Measurements from ENCODE around the gene SSTR4. TPM values are rescaled to one million over a fixed set of nuclear protein-coding genes. Genes with fewer than 3 reads are reported as not detected.

SSTR4 gene
- total RNA-seq, 2 donors from 2014 or later, result not detected

DNA sequence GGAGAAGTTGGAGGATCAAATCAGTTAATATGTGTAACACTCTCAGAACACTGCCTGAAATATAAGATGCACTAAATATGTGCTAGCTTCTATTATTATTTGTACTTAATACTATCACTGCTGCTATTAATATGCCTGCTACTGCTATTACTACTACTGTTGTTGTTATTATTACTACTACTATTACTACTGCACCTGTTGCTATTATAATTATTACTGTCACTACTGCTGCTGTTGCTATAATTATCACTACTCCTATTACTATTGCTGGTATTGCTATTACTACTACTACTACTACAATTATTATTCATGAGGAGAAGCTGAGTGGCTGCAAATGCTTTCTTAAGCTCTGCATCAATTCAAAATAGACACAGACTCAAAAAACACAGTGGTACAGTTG lies 16.7 kb upstream of the SSTR4 start:
- ATAC-seq (no peak), DNase-seq (no peak)
- Histone ChIP-seq H3K9me3 (no peaks in the 10 kb centered on the region), H3K4me3 (no peak overlapping the region), H3K36me3 (replicated peaks in 1 of 2; ENCODE audit: insufficient read depth in 1 of 2, low read depth in 2 of 2) (no peaks in the 10 kb centered on the region), H3K4me1 (no peaks in the 10 kb centered on the region), H3K27me3 (no peaks in the 10 kb centered on the region), H3K27ac (no peak overlapping the region)
- intact Hi-C loops (cut with DNase I), result no loop called here
- TF ChIP-seq POLR2A (IDR thresholded peaks at IDR 0.05), result no peak
- TF ChIP-seq, protein P1, sequence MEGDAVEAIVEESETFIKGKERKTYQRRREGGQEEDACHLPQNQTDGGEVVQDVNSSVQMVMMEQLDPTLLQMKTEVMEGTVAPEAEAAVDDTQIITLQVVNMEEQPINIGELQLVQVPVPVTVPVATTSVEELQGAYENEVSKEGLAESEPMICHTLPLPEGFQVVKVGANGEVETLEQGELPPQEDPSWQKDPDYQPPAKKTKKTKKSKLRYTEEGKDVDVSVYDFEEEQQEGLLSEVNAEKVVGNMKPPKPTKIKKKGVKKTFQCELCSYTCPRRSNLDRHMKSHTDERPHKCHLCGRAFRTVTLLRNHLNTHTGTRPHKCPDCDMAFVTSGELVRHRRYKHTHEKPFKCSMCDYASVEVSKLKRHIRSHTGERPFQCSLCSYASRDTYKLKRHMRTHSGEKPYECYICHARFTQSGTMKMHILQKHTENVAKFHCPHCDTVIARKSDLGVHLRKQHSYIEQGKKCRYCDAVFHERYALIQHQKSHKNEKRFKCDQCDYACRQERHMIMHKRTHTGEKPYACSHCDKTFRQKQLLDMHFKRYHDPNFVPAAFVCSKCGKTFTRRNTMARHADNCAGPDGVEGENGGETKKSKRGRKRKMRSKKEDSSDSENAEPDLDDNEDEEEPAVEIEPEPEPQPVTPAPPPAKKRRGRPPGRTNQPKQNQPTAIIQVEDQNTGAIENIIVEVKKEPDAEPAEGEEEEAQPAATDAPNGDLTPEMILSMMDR (IDR thresholded peaks at IDR 0.05), result no peak

- H3K27me3 ChIP-seq, result no peaks in the 10 kb centered on the region
- no peaks in the 10 kb centered on the region for H3K36me3 ChIP-seq (replicated peaks in 1 of 2; ENCODE audit: insufficient read depth in 1 of 2, low read depth in 2 of 2)
- no peaks in the 10 kb centered on the region for H3K4me1 ChIP-seq
- no peak overlapping the region for H3K4me3 ChIP-seq
- no peak for DNase-seq
- ATAC-seq, result no peak
- H3K27ac ChIP-seq, result no peak overlapping the region
- intact Hi-C loops (cut with DNase I), result no loop called here
- no peaks in the 10 kb centered on the region for H3K9me3 ChIP-seq
- WGBS, 2 donors, result 59 to 75% methylated on average over 9 to 11 of the region's 11 CpGs
- TF ChIP-seq, protein P1 (IDR thresholded peaks at IDR 0.05), result no peak
- no peak for TF ChIP-seq POLR2A (IDR thresholded peaks at IDR 0.05)
These were observed 16.2 kb upstream of the SSTR4 start for GRCh38 chr20:23018941-23019340.

- no peak for DNase-seq
- intact Hi-C loops (cut with DNase I), result no loop called here
- 52% methylated on average over 6 to 7 of the region's 7 CpGs for WGBS, 2 donors
These were observed 15.7 kb upstream of the SSTR4 start for GRCh38 chr20:23019403-23019802.

GRCh38 chr20:23020230-23021018 lies 14.7 kb upstream of the SSTR4 start:
- ATAC-seq (no peak), DNase-seq (no peak)
- no peaks in the 10 kb centered on the region for H3K27me3 ChIP-seq
- TF ChIP-seq POLR2A (IDR thresholded peaks at IDR 0.05), result no peak
- TF ChIP-seq, protein P1 (IDR thresholded peaks at IDR 0.05), result no peak
- intact Hi-C loops (cut with DNase I), result no loop called here
- 65 to 75% methylated on average over 12 of the region's 12 CpGs for WGBS, 2 donors
- H3K4me3 ChIP-seq, result no peak overlapping the region
- H3K36me3 ChIP-seq (replicated peaks in 1 of 2; ENCODE audit: insufficient read depth in 1 of 2, low read depth in 2 of 2), result no peaks in the 10 kb centered on the region
- H3K4me1 ChIP-seq, result no peaks in the 10 kb centered on the region
- H3K27ac ChIP-seq, result no peak overlapping the region
- H3K9me3 ChIP-seq, result no peaks in the 10 kb centered on the region

More at GRCh38 chr20:23019403-23019802, 15.7 kb upstream of the SSTR4 start:
- Histone ChIP-seq H3K9me3 (no peaks in the 10 kb centered on the region), H3K4me1 (no peaks in the 10 kb centered on the region), H3K4me3 (no peak overlapping the region), H3K36me3 (replicated peaks in 1 of 2; ENCODE audit: insufficient read depth in 1 of 2, low read depth in 2 of 2) (no peaks in the 10 kb centered on the region), H3K27ac (no peak overlapping the region), H3K27me3 (no peaks in the 10 kb centered on the region)
- no peak for TF ChIP-seq POLR2A (IDR thresholded peaks at IDR 0.05)
- TF ChIP-seq, protein P1 (IDR thresholded peaks at IDR 0.05), result no peak
- ATAC-seq, result no peak

DNA sequence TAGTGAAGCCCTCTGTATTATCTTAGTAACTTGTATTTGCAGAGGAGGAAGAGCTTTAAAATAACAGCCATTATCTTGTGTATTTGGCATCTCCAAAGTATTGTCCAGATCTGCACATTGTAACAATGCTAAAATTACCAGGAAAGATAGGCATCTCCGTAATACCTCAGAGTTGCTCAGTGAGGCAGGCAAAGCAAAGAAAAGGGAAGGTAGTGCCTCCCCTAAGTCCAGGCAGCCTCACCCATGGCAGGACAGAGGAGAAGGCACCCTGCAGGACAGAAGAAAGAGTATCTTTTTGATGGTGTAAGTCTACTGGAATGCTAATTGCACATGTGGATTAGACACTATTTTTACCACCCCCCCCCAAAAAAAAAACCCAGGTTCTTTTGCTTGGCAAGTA lies 13.6 kb upstream of the SSTR4 start:
- H3K27ac ChIP-seq, result no peak overlapping the region
- TF ChIP-seq, protein P1 (IDR thresholded peaks at IDR 0.05), result no peak
- TF ChIP-seq POLR2A (IDR thresholded peaks at IDR 0.05), result no peak

More for the DNA sequence above, 13.6 kb upstream of the SSTR4 start:
- WGBS, 2 donors, result 50 to 89% methylated on average over 1 of the region's 1 CpG
- Histone ChIP-seq H3K4me1 (no peaks in the 10 kb centered on the region), H3K4me3 (no peak overlapping the region), H3K36me3 (replicated peaks in 1 of 2; ENCODE audit: insufficient read depth in 1 of 2, low read depth in 2 of 2) (no peaks in the 10 kb centered on the region), H3K27me3 (no peaks in the 10 kb centered on the region), H3K9me3 (no peaks in the 10 kb centered on the region)
- no peak for DNase-seq
- intact Hi-C loops (cut with DNase I), result no loop called here
- ATAC-seq, result no peak
